ENCODE measurements around the gene MEG3.

GRCh38 chr14:100861937-100862247 is 36.0 kb downstream of the MEG3 start:
- TF ChIP-seq CTCF (IDR thresholded peaks at IDR 0.05) (no peak), POLR2A (IDR thresholded peaks at IDR 0.05) (no peak)

Data from adrenal gland (tissue), 5 donors.